ENCODE data around the gene ABCC5. TPM values are rescaled to one million over a fixed set of nuclear protein-coding genes. Genes with fewer than 3 reads are reported as not detected.
"Not testable (repeated sequence)": the region's sequence is repeated elsewhere in the genome, so short reads cannot be mapped to it uniquely, and the experiment has no call there.

ABCC5 gene
- total RNA-seq, 1 donor from 2014 or later: 49.4 TPM

DNA sequence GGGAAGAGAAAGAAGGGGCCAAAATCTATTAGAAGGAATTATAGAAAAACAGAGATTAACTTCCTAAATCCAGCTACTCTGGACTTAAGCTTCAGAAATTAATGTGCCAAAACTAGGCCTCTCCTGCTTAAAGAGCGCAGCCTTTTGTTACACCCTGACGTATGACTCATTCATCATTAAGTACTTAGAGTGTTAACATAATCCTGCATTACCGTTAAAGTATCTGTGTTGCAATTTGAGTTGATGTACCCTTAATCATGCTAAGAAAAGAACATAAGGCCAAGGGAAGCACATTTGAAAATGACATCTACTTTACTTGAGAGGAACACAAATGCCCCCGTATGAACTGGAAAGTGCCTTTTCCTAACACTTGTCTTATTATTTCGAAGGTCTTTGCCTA lies 21.7 kb upstream of the ABCC5 start:
- no peak overlapping the region for H3K4me3 ChIP-seq
- peaks cover 11% of the 10 kb centered on the region for H3K27me3 ChIP-seq (ENCODE audit: low read depth)
- intact Hi-C loops (cut with micrococcal nuclease): no loop called here
- no peaks in the 10 kb centered on the region for H3K4me1 ChIP-seq
- TF ChIP-seq, protein P1, sequence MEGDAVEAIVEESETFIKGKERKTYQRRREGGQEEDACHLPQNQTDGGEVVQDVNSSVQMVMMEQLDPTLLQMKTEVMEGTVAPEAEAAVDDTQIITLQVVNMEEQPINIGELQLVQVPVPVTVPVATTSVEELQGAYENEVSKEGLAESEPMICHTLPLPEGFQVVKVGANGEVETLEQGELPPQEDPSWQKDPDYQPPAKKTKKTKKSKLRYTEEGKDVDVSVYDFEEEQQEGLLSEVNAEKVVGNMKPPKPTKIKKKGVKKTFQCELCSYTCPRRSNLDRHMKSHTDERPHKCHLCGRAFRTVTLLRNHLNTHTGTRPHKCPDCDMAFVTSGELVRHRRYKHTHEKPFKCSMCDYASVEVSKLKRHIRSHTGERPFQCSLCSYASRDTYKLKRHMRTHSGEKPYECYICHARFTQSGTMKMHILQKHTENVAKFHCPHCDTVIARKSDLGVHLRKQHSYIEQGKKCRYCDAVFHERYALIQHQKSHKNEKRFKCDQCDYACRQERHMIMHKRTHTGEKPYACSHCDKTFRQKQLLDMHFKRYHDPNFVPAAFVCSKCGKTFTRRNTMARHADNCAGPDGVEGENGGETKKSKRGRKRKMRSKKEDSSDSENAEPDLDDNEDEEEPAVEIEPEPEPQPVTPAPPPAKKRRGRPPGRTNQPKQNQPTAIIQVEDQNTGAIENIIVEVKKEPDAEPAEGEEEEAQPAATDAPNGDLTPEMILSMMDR (IDR thresholded peaks at IDR 0.05; ENCODE audit: borderline replicate concordance): no peak
- no peak for DNase-seq
- no peaks in the 10 kb centered on the region for H3K36me3 ChIP-seq
- H3K27ac ChIP-seq (replicated peaks): no peak overlapping the region
- no peaks in the 10 kb centered on the region for H3K9me3 ChIP-seq (replicated peaks)

DNA sequence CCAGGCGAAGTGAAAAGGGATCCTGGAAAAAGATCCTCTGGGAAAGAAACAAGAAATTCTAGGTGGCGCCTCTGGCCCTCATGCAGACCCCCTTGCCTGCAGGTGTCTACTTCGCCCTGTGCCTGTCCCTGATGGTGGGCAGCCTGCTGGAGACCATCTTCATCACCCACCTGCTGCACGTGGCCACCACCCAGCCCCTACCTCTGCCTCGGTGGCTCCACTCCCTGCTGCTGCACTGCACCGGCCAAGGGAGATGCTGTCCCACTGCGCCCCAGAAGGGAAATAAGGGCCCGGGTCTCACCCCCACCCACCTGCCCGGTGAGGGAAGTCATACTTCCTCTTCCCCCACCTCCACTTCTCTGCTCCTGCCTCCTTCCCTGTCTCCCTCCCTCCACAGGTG lies 20.6 kb upstream of the ABCC5 start:
- H3K36me3 ChIP-seq; intact Hi-C loops (cut with micrococcal nuclease); H3K4me3 ChIP-seq; H3K4me1 ChIP-seq; H3K27ac ChIP-seq (replicated peaks); DNase-seq; H3K9me3 ChIP-seq (replicated peaks): not testable (repeated sequence)
- H3K27me3 ChIP-seq (ENCODE audit: low read depth): peaks cover 11% of the 10 kb centered on the region

DNA sequence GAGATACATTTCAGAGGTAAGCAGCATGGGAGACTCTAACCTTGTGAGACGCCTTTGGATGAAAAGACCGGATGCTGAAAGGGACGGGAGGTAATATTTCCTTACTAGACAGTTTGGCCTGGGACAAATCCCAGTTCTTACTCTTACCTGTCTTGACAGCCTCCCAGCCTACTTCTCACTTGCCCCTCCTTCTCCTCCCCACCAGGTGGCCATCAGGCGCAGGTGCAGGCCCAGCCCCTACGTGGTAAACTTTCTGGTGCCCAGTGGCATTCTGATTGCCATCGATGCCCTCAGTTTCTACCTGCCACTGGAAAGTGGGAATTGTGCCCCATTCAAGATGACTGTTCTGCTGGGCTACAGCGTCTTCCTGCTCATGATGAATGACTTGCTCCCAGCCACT lies 20.1 kb upstream of the ABCC5 start:
- Histone ChIP-seq H3K36me3 (no peaks in the 10 kb centered on the region), H3K27ac (replicated peaks) (no peak overlapping the region), H3K27me3 (ENCODE audit: low read depth) (peaks cover 11% of the 10 kb centered on the region), H3K9me3 (replicated peaks) (no peaks in the 10 kb centered on the region), H3K4me3 (no peak overlapping the region), H3K4me1 (no peaks in the 10 kb centered on the region)
- DNase-seq: no peak
- TF ChIP-seq, protein P1 (IDR thresholded peaks at IDR 0.05; ENCODE audit: borderline replicate concordance): no peak
- intact Hi-C loops (cut with micrococcal nuclease): no loop called here

DNA sequence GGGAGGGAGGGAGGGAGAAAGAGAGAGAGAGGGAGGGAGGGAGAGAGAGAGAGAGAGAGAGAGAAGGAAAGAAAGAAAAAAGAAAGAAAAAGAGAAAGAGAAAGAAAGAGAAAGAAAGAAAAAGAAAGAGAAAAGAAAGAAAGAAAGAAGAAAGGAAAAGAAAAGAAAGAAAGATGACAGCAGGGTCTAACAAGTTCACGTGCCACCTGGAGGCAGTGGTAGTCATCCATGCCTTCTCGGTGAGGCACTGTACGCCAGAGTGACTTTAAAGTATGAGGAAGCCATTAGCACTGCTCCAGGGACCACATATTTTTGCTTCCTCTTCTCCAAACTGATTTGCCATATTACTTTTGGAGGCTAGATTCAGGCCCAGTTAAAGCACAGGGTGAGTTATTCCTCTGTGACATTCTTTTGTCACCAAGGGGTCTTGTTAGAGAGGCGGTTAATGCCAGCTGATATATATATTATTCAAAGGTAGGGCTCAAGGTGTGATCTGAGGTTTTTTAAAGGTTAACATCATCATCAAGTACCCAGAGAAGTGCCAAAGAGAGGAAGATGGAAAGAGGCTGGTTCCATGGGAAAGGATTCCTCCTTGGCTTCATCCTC lies 13.6 kb upstream of the ABCC5 start, which contains the start of gene HTR3D:
HTR3D (plus strand) TSS at position 556 of the 606 bp plus-strand sequence; CDS start at position 556, 0 bp downstream.
- no peaks in the 10 kb centered on the region for H3K4me1 ChIP-seq
- H3K36me3 ChIP-seq: no peaks in the 10 kb centered on the region
- H3K27ac ChIP-seq (replicated peaks): no peak within 1 kb of the TSS
- intact Hi-C loops (cut with micrococcal nuclease): no loop called here
- no peak for DNase-seq
- TF ChIP-seq, protein P1 (IDR thresholded peaks at IDR 0.05; ENCODE audit: borderline replicate concordance): no peak
- no peak within 1 kb of the TSS for H3K4me3 ChIP-seq
- peaks cover 6% of the 10 kb centered on the region for H3K27me3 ChIP-seq (ENCODE audit: low read depth)
- no peaks in the 10 kb centered on the region for H3K9me3 ChIP-seq (replicated peaks)

DNA sequence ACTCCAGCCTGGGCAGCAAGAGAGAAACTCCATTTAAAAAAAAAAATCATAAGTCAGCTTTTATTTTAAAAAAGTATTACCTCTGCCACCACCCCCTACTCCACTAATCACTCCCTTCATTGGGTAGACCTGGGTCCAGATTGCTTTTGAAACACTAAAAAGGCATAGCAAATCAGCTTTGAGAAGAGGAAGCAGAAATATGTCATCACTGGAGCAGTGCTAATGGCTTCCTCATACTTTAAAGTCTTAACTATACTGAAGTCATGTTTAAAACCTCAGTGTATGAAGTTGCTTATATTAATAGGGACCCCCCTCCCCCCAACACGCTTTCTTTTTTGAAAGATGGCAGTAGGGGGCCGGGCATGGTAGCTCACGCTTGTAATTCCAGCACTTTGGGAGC lies 12.9 kb upstream of the ABCC5 start:
- no peak for DNase-seq
- Histone ChIP-seq H3K27me3 (ENCODE audit: low read depth) (peaks cover 10% of the 10 kb centered on the region), H3K36me3 (no peaks in the 10 kb centered on the region), H3K4me3 (no peak overlapping the region), H3K27ac (replicated peaks) (no peak overlapping the region), H3K9me3 (replicated peaks) (no peaks in the 10 kb centered on the region), H3K4me1 (no peaks in the 10 kb centered on the region)
- TF ChIP-seq, protein P1 (IDR thresholded peaks at IDR 0.05; ENCODE audit: borderline replicate concordance): no peak
- intact Hi-C loops (cut with micrococcal nuclease): no loop called here

DNA sequence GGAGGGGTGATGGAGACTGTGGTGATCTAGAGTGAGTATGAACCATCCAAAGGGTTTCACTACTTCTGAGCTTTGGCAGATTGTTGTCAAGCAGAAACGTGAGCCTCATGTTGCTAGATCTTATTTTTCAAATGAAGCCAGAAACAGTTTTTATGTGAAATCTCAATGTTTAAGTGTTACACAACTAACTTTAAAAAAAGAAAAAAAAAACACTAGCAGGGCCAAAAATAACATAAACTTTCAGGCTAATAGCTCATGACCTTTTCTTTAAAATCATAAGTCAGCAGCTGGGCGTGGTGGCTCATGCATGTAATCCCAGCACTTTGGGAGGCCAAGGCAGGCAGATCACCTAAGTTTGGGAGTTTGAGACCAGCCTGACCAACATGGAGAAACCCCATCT lies 11.8 kb upstream of the ABCC5 start:
- H3K4me3 ChIP-seq: no peak overlapping the region
- no peaks in the 10 kb centered on the region for H3K36me3 ChIP-seq
- no peak for DNase-seq
- no peak overlapping the region for H3K27ac ChIP-seq (replicated peaks)
- no peaks in the 10 kb centered on the region for H3K9me3 ChIP-seq (replicated peaks)
- TF ChIP-seq, protein P1 (IDR thresholded peaks at IDR 0.05; ENCODE audit: borderline replicate concordance): no peak
- H3K27me3 ChIP-seq (ENCODE audit: low read depth): peaks cover 8% of the 10 kb centered on the region
- intact Hi-C loops (cut with micrococcal nuclease): no loop called here
- H3K4me1 ChIP-seq: no peaks in the 10 kb centered on the region

DNA sequence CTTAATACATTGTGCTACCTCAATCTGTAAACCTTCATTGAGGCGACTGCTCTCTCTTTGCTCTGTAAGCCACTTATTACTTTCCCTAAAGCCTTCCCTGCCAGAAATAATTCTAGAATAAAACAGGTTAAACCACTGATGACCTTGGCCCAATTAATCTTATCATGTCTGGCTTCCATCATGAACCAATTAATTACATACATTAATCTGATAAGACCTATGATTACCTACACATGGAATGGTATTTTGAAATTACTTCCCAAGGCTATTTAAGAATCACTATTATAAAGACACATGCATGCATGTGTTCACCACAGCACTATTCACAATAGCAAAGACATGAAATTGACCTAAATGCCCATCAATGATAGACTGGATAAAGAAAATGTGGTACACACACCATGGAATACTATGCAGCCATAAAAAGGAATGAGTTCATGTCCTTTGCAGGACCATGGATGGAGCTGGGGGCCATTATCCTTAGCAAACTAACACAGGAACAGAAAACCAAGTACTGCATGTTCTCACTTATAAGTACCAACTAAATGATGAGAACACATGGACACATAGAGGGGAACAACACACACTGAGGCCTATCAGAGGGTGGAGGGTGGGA lies 10.7 kb upstream of the ABCC5 start:
- H3K4me3 ChIP-seq; DNase-seq; intact Hi-C loops (cut with micrococcal nuclease); H3K4me1 ChIP-seq; H3K36me3 ChIP-seq; H3K9me3 ChIP-seq (replicated peaks); H3K27me3 ChIP-seq (ENCODE audit: low read depth); H3K27ac ChIP-seq (replicated peaks): not testable (repeated sequence)

DNA sequence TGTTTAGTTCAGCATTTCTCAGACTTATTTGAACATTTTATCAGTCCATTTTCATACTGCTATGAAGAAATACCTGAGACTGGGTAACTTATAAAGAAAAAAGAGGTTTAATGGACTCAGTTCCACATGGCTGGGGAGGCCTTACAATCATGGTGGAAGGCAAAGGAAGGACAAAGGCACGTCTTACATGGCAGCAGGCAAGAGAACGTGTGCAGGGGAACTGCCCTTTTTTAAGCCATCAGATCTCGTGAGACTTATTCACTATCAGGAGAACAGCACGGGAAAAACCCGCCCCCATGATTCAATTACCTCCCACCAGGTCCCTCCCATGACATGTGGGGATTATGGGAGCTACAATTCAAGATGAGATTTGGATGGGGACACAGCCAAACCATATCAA lies 7.6 kb upstream of the ABCC5 start:
- DNase-seq; H3K27me3 ChIP-seq (ENCODE audit: low read depth); H3K9me3 ChIP-seq (replicated peaks); H3K4me1 ChIP-seq; H3K36me3 ChIP-seq; H3K4me3 ChIP-seq; intact Hi-C loops (cut with micrococcal nuclease); H3K27ac ChIP-seq (replicated peaks): not testable (repeated sequence)

Data from left ventricle myocardium inferior (tissue), 1 donor.